HG03460 (cell line): Measurements from ENCODE around the gene FOXM1.

ENCODE experiments used
- ATAC-seq: cut with Tn5 transposase; IDR thresholded peaks from one replicate; pipeline ENCODE4 v1.9.1; 2021; ENCODE audit not compliant: unreplicated experiment

The FOXM1 gene

GRCh38 chr12:2877047-2877952, at the start of gene FOXM1, which contains the start of gene RHNO1:
TSS of gene FOXM1 (minus strand) at chr12:2877174. CDS start at chr12:2874478, 2,696 bp downstream.
TSS of gene RHNO1 (plus strand) at chr12:2877223. CDS start at chr12:2885367, 8,144 bp downstream.
- peak; percentile 78 for ATAC-seq

DNA sequence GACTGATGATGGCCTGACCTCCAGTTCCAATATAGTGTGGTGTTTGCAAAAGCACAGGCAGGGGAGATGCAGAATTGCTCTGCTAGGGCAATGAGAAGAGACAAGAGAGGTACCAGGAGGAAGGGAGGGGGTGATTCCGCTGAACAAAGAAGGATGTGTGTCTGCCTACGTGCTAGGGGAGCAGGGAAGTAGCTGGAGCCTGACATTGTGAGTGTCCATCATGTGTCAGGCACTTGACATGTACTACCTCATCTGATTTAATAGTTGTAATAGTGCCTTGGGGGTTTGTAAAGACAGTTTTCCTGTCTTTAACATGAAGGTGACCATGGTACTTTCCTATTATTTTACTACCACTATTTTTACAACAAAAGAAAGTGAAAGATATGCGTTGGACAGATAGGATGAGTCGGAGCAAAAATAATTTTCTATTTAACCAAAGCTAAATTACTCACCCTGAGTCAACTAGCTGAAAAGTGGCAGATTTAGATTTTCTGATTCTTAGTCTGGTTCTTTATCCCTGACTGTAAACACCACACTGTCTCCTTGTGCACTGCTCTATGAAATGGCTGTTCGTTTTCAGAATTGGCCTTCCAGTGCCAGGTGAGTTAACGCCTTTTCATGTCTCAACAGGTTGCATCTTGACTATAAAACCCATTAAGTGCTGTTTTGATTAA, 48.5 kb upstream of the FOXM1 start:
- no peak for ATAC-seq

GRCh38 chr12:2924019-2924418, 47.0 kb upstream of the FOXM1 start:
- ATAC-seq = no peak

- no peak for ATAC-seq
These were observed 46.1 kb upstream of the FOXM1 start for GRCh38 chr12:2923057-2923456.

DNA sequence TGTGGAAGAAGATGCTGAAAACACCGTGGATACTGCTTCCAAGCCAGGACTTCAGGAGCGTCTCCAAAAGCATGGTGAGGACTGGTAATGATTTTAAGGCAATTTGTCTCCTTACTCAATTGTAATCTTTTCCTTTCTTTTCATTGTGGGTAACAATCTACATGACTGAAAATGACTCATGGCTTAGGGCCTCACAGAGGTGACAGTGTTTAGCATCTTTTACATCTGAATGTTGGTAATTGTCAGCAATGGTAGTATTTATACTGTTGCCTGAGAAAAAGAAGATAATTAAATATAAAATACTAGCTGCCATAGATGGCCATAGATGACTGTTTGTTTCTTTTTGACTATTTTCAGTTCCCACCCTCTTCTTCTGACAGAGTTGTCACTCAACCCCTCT, 45.4 kb upstream of the FOXM1 start:
- ATAC-seq = no peak

DNA sequence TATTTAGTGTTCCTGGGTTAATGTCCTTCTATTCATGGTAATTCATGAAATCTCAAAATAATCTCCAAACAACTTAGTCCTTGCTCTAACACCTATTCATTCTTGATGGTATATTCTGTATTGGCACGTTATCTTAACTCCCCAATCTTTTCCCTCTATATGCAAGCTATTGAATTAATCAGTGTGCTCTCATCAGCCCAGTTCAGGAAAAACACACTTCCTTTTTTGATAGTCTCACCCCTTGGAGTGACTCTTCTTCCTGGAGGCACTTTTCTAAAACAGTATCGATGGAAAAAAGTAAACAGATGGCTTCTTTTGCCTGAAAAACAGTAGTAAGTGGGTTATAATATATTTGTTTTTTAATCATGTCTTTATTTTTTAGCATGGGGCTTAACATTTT, 42.3 kb upstream of the FOXM1 start:
- no peak for ATAC-seq

GRCh38 chr12:2912216-2912575, 35.2 kb upstream of the FOXM1 start:
- no peak for ATAC-seq

DNA sequence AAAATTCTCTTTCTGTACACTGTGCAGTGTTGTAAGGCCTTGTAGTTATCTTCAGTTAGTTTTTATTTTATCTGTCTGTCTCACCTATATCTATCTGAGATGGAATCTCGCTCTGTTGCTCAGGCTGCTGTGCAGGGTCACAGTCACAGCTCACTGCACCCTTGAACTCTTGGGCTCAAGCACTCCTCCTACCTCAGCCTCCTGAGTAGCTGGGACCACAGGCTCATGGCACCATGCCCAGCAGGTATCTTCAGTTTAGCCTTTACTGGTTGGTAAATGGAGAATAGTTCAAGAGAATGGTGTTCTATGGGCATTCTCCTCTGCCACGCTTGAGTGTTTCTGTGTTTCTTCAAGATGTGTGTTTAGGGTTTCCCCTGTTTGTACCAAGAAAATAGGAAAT, 27.3 kb upstream of the FOXM1 start:
- no peak for ATAC-seq

DNA sequence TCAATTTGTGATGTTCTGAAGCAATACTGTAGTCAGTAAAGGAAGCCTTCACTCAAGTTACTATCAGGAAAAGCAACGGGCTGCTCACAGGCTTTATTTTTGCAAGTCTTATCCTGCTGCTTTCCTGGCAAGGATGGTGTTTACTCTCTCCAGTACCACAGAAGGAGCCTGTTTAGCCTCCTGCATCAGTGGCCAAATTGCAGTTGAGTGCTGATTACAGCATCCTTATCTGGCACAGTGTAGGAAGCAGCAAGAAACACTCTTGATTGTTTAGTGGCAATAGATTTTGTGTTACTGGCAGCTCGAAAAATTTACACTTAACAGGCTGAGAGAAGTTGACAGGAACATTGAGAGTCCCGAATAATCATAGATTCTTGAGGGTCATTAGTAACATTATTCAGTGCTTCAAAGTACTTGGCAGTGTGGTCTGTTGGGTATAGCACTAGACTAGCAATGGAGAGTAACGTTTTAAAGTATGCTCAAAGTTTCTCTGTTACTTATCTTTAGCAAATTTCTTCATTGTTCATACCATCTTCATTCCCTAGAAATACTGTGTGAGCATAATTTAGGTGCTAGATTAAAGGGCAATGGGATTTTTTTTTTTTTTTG, 25.4 kb upstream of the FOXM1 start:
- no peak for ATAC-seq

DNA sequence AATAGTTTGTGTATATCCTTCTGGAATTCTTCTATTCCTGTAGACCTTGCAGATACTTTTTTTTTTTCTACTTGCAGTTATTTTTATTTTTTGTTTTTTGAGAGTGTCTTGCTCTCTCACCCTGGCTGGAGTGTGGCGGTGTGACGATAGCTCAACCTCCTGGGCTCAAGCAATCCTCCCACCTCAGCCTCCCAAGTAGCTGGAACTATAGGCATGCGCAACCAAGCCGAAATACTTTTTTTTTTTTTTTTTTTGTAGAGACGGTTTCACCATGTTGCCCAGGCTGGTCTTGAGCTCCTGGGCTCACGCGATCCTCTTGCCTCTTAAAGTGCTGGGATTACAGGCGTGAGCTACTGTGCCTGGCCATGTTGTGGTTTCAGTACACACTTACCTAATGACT, 23.7 kb upstream of the FOXM1 start:
- no peak for ATAC-seq

DNA sequence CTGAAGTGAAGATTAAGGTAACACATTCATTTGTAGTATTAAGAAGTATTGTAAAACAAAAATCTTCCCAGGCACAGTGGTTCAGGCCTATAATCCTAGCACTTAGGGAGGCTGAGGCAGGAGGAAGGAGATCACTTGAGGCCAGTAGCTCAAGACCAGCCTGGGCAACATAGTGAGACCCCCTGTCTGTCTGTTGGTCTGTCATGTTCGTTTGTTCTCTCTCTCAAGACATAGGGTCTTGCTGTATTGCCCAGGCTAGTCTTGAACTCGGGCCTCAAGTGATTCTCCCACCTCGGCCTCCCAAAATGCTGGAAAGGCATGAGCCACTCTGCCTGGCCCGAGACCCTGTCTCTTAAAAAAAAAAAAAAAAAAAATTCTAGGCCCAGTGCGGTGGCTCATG, 20.4 kb upstream of the FOXM1 start:
- no peak for ATAC-seq

DNA sequence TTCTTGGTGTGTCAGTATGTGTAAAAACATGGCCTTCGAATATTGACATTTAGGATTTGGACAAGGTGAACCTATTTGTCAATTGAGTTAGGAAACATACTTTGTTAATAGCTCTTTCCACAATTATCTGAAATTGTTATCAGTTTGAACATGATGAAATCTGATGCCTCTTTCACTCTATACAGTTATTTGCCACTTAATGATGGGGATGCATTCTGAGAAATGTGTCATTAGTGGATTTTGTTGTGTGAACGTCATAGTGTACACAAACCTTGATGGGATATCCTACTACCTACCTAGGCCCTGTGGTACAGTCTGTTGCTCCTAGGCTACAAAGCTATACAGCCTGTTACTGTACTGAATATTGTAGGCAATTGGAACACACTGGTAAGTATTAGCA, 18.5 kb upstream of the FOXM1 start:
- no peak for ATAC-seq

DNA sequence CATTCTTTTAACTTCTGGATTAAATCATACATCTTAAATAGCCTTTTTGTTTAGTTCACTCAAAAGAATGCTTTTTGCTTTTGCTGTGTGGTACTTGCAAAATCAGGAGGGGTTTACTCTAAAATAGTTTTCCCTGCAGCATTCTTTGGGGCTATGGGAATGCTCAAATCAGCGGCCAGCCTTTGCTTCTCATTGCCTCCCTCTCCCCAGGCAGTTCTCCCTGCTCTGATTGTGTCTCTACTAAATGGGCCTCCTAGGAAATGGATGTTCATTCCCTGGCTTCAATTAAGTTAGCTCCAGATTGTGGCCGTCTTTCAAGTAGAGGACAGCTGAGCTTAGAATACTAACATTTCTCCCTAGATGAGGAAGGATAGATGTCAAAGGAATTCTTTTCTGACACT, 18.1 kb upstream of the FOXM1 start:
- ATAC-seq = no peak

DNA sequence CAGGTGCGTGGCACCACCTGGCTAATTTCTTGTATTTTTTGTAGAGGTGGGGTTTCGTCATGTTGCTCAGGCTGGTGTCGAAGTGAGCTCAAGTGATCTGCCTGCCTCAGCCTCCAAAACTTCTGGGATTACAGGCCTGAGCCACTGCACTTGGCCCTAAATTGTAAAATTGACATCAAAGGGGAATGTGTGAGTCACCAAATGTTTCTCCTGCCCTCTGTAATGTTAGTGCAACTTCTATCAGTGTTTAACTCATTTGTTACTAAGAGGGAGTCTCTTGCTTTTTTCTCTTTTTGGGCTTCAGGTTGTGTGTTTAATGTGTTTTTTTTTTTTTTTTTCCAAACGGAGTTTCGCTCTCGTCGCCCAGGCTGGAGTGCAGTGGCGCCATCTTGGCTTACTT, 16.0 kb upstream of the FOXM1 start:
- ATAC-seq = no peak

DNA sequence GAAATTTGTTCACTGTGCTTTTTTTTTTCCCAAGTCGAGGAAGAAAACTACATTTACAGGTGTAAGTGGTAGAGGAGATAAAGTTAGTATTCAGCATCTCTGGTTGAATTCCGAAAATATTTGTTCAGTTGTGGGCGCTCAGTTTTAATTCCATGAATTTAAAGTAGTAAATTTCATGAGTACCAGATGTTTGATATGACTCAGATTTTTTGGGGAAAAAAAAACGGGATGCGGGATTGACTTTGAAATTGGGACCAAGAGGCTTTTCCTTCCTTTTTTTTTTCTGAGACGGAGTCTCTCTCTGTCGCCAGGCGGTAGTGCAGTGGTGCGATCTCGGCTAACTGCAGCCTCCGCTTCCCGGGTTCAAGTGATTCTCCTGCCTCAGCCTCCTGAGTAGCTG, 15.3 kb upstream of the FOXM1 start:
- ATAC-seq = no peak

DNA sequence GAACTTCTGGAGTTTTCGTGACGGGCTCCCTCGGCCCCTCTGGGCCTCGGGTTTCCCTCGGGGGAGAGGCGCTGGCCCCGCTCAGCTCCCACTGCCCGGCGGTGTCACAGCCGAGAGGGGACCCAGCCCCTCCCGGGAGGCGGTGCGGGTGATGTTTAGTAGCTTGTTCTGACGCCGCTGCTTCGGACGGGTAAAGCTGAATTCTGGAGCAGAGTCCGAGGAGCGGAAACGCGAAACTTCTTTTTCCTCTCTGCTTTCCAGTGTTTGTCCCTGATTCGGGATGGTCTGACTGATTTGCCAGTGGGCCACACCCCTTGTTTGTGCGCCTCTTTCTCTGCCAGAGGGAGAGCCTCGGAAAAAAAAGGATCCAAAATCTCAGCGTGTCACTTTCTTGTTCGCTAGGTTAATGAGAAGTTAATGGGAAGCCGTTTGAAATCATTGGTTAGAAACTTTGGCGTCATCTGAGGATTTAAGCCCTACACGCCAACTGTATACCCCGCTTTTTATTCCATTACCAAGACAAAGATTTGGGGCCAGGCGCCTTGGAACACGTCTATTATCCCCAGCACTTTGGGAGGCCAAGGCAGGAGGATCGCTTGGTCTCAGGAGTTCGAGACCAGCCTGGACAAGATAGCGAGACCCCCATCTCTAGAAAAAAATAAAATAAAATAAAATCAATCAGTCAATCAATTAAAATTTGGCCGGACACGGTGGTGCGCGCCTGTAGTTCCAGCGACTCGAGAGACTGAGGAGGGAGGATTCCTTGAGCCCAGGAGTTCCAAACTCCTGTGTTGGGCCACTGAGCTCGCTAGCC, 14.5 kb upstream of the FOXM1 start:
- peak; percentile 18 for ATAC-seq

- ATAC-seq = peak; percentile 96
These were observed 13.6 kb upstream of the FOXM1 start, which contains the start of gene TULP3 for GRCh38 chr12:2890388-2891239. TSS of gene TULP3 (plus strand) at chr12:2890891. CDS start at chr12:2890948, 57 bp downstream.

DNA sequence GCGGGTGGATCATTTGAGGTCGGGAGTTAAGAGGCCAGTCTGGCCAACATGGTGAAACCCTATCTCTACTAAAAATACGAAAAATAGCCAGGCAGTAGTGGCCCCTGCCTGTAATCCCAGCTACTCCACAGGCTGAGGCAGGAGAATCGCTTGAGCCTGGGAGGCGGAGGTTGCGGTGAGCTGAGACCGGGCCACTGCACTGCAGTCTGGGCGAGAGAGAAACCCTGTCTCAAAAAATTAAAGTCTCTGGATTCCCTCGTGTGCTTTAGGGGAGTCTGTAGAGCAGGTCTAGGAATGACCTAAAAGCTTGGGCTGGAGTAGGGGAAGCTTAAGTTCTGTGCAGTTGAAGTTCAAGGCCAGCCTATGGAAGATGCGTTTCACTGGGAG, 13.0 kb upstream of the FOXM1 start:
- ATAC-seq = no peak

- ATAC-seq = no peak
These were observed 9.9 kb upstream of the FOXM1 start for GRCh38 chr12:2886768-2887450.

- ATAC-seq = no peak
These were observed 7.8 kb upstream of the FOXM1 start for GRCh38 chr12:2884810-2885209.
